Panc1 (cell line): ENCODE data around the gene SLPI. TPM values are rescaled to one million over a fixed set of nuclear protein-coding genes. Genes with fewer than 3 reads are reported as not detected.

Experiments
- ATAC-seq: fragments of 200-7000 bp; cut with Tn5 transposase; 2 replicates; pipeline ENCODE4 v1.9.1; 2020; ENCODE audit warnings: mild to moderate bottlenecking, moderate library complexity
- BruUV-seq: library from RNA; stranded (reverse); fragments of 400-500 nt; replicated peaks from 2 replicates; lab custom pipeline; 2021; lab: Mats Ljungman, UMichigan
- CTCF ChIA-PET: fragments of 300-600 bp; sonication (Branson Sonifier 250); formaldehyde crosslinking; loops from one replicate; lab custom pipeline; 2022; ENCODE audit warnings: antibody characterized with exemption; lab: Charles Lee
- POLR2A ChIA-PET: fragments of 300-600 bp; sonication (Branson Sonifier 250); formaldehyde crosslinking; loops from one replicate; lab custom pipeline; 2022; ENCODE audit warnings: antibody characterized with exemption; lab: Charles Lee
- DNase-seq: peaks from one replicate; pipeline ENCODE4 v3.0.0-alpha.2; 2010; ENCODE audit warnings: low read depth, low spot score
- H3K27ac ChIP-seq: 2 replicates; pipeline ENCODE4 v1.5.1; 2011; ENCODE audit warnings: mild to moderate bottlenecking, low read length, inconsistent platforms
- H3K27me3 ChIP-seq: fragments of 200-500 bp; sonication (Bioruptor generic); 2 replicates; pipeline ENCODE4 v1.6.0; 2014; ENCODE audit warnings: low read length, inconsistent platforms; ENCODE audit not compliant: control insufficient read depth, insufficient read depth
- H3K36me3 ChIP-seq: fragments of 200-500 bp; sonication (Bioruptor generic); 2 replicates; pipeline ENCODE4 v1.5.1; 2014; ENCODE audit warnings: inconsistent platforms, mild to moderate bottlenecking, low read length, moderate library complexity; ENCODE audit not compliant: control insufficient read depth, insufficient read depth
- H3K4me1 ChIP-seq: 2 replicates; pipeline ENCODE4 v1.5.1; 2011; ENCODE audit warnings: inconsistent platforms, mild to moderate bottlenecking, low read length, moderate library complexity; ENCODE audit not compliant: control insufficient read depth, insufficient read depth
- H3K4me3 ChIP-seq, 2 experiments: 2 replicates each; pipeline ENCODE4 v1.5.1; 2011 to 2012; ENCODE audit warnings: low read depth in 2 of 2, low read length in 2 of 2, mild to moderate bottlenecking in 2 of 2, inconsistent platforms in 1 of 2, moderate library complexity in 1 of 2
- H3K9me3 ChIP-seq: fragments of 200-500 bp; sonication (Bioruptor generic); 2 replicates; pipeline ENCODE4 v1.5.1; 2014; ENCODE audit warnings: low read depth, mild to moderate bottlenecking, inconsistent platforms, low read length, moderate library complexity; ENCODE audit not compliant: control insufficient read depth, insufficient read depth
- POLR2AphosphoS5 ChIP-seq: IDR thresholded peaks from 2 replicates; pipeline ENCODE4 v1.6.1; 2012; ENCODE audit warnings: mild to moderate bottlenecking, low read depth, low read length, moderate library complexity
- SIN3A ChIP-seq: IDR thresholded peaks from 2 replicates; pipeline ENCODE4 v1.6.1; 2012; ENCODE audit warnings: low read depth, mild to moderate bottlenecking, low read length, moderate library complexity, borderline replicate concordance; ENCODE audit not compliant: insufficient read depth
- TCF7L2 ChIP-seq: IDR thresholded peaks from 2 replicates; pipeline ENCODE4 v1.6.1; 2011; ENCODE audit warnings: mild to moderate bottlenecking, low read depth, low read length, inconsistent platforms
- in situ Hi-C: cut with HindIII; loops from 2 replicates; pipeline ENCODE4 v1.10.0; 2016; ENCODE audit warnings: low sequenced_read_pairs, low pct_unique_long_range_greater_than_20kb
- intact Hi-C: fragments of 100-400 bp; cut with micrococcal nuclease; formaldehyde crosslinking; loops from one replicate; pipeline ENCODE4 v1.10.0; 2022; ENCODE audit not compliant: unreplicated experiment
- total RNA-seq: library from RNA; stranded (reverse); gene quantifications from one replicate; pipeline ENCODE4 v1.2.1, GENCODE V29; 2021; ENCODE audit not compliant: unreplicated experiment
- TF ChIP-seq, protein P1 (sequence below): fragments of 450-650 bp; IDR thresholded peaks from 2 replicates; pipeline ENCODE4 v1.5.1; 2017; ENCODE audit warnings: mild to moderate bottlenecking
- TF ChIP-seq, protein P2 (sequence below), 2 experiments: IDR thresholded peaks; 2 replicates each; pipeline ENCODE4 v1.6.1; 2011 to 2012; ENCODE audit warnings: low read depth in 2 of 2, control low read depth in 1 of 2, low read length in 1 of 2, mild to moderate bottlenecking in 1 of 2, moderate library complexity in 1 of 2; ENCODE audit not compliant: insufficient read depth in 1 of 2

SLPI gene
- total RNA-seq, 1 experiment from 2014 or later = 0.74 TPM

DNA sequence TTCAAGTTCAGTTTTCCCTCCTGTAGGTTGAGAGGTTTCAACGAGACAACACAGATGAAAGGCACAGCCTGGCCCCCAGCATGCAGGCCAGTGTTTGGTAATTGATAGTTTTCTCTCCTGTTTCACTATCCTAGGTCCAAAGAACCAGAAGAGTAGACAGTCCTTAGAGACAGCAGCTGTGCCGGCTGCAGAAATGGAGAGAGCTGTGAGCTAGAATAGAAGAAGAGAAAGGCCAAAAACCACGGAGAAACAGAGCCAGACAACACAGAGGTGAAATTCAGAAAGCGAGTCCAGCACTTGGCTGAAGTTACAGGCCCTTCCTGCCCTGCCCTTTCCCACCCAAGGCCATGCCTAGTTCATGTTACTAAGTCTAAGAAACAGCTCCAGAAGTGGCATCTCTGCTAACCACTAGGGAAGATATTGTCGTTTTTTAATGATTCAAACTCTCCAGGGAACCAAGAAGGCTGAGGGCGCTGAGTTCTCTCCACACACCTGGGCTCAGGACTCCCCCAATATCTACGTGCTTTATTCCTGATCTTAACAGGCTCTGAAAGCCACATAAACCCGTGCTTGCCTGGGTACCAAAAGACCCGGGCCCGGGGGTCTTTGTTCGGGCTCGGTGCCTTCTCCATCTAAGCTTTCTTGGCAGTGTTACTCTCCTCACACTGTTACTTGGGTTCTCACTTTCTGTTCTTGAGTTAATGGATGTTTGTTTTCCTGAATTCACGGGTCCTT lies 35.7 kb upstream of the SLPI start:
- POLR2A ChIA-PET = interaction anchor here (0.6 kb wide), 1 partner anchor 199 kb away, joined by 5 read pairs; no protein-coding TSS in a partner anchor
- Histone ChIP-seq H3K9me3 (peaks cover 4% of the 10 kb centered on the region; the same call in 1 of the 2 replicates), H3K4me1 (no peaks in the 10 kb centered on the region), H3K27me3 (peaks cover 2% of the 10 kb centered on the region; the same call in 1 of the 2 replicates), H3K27ac (no peak overlapping the region), H3K36me3 (no peaks in the 10 kb centered on the region), H3K4me3 (no peak overlapping the region)
- DNase-seq (no peak), ATAC-seq (no peak)
- no peak for TF ChIP-seq TCF7L2
- TF ChIP-seq, protein P1, sequence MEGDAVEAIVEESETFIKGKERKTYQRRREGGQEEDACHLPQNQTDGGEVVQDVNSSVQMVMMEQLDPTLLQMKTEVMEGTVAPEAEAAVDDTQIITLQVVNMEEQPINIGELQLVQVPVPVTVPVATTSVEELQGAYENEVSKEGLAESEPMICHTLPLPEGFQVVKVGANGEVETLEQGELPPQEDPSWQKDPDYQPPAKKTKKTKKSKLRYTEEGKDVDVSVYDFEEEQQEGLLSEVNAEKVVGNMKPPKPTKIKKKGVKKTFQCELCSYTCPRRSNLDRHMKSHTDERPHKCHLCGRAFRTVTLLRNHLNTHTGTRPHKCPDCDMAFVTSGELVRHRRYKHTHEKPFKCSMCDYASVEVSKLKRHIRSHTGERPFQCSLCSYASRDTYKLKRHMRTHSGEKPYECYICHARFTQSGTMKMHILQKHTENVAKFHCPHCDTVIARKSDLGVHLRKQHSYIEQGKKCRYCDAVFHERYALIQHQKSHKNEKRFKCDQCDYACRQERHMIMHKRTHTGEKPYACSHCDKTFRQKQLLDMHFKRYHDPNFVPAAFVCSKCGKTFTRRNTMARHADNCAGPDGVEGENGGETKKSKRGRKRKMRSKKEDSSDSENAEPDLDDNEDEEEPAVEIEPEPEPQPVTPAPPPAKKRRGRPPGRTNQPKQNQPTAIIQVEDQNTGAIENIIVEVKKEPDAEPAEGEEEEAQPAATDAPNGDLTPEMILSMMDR = no peak
- TF ChIP-seq POLR2AphosphoS5 = no peak
- TF ChIP-seq SIN3A = no peak
- no TSS peak for BruUV-seq
- intact Hi-C loops (loop anchor here (5.0 to 10.0 kb wide), 3 partner anchors 155 to 248 kb away; partner anchors contain the start of gene KCNS1), in situ Hi-C loops (no loop called here)
- CTCF ChIA-PET = interaction anchor here (0.6 to 1.6 kb wide), 6 partner anchors 152 to 246 kb away, joined by 3 to 9 read pairs (median 4); no protein-coding TSS in a partner anchor

DNA sequence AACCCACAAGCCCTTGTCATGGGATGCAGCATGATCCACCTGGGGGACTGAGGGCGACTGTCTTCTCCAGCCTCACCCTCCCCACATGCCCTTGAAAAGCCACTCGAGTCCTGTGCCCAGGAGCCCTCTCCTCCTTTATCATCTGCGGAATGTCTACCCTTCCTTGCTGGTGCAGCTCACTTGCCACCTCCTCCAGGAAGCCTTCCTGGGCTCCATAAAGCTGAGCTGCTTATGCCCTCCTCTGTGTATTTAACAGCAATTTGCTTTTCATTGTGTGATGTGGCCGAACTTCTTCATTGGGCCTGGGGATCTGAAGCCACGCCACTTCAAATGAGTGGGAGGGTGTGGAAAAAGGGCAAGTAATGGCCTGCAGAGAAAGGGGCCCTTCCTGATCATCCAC lies 34.5 kb upstream of the SLPI start:
- DNase-seq (no peak), ATAC-seq (no peak)
- BruUV-seq = no TSS peak
- no peaks in the 10 kb centered on the region for H3K27me3 ChIP-seq
- H3K36me3 ChIP-seq = no peaks in the 10 kb centered on the region
- TF ChIP-seq TCF7L2 (no peak), POLR2AphosphoS5 (no peak), SIN3A (no peak)
- TF ChIP-seq, protein P2, sequence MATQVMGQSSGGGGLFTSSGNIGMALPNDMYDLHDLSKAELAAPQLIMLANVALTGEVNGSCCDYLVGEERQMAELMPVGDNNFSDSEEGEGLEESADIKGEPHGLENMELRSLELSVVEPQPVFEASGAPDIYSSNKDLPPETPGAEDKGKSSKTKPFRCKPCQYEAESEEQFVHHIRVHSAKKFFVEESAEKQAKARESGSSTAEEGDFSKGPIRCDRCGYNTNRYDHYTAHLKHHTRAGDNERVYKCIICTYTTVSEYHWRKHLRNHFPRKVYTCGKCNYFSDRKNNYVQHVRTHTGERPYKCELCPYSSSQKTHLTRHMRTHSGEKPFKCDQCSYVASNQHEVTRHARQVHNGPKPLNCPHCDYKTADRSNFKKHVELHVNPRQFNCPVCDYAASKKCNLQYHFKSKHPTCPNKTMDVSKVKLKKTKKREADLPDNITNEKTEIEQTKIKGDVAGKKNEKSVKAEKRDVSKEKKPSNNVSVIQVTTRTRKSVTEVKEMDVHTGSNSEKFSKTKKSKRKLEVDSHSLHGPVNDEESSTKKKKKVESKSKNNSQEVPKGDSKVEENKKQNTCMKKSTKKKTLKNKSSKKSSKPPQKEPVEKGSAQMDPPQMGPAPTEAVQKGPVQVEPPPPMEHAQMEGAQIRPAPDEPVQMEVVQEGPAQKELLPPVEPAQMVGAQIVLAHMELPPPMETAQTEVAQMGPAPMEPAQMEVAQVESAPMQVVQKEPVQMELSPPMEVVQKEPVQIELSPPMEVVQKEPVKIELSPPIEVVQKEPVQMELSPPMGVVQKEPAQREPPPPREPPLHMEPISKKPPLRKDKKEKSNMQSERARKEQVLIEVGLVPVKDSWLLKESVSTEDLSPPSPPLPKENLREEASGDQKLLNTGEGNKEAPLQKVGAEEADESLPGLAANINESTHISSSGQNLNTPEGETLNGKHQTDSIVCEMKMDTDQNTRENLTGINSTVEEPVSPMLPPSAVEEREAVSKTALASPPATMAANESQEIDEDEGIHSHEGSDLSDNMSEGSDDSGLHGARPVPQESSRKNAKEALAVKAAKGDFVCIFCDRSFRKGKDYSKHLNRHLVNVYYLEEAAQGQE (IDR thresholded peaks at IDR 0.05; ENCODE audit: insufficient read depth in 1 of 2, low read depth in 2 of 2, low read length in 1 of 2) = no peak
- TF ChIP-seq, protein P1 = no peak
- no peaks in the 10 kb centered on the region for H3K4me1 ChIP-seq
- H3K9me3 ChIP-seq = no peaks in the 10 kb centered on the region
- intact Hi-C loops (loop anchor here (10.0 kb wide), 1 partner anchor 154 kb away; no protein-coding TSS in a partner anchor), in situ Hi-C loops (no loop called here)
- no peak overlapping the region for H3K27ac ChIP-seq
- ChIA-PET POLR2A (no interaction called here), CTCF (interaction anchor here (1.6 kb wide), 1 partner anchor 176 kb away, joined by 4 read pairs; no protein-coding TSS in a partner anchor)
- H3K4me3 ChIP-seq = no peak overlapping the region
